ENCODE data around the gene NOX3. TPM values are rescaled to one million over a fixed set of nuclear protein-coding genes. Genes with fewer than 3 reads are reported as not detected.
"Not testable (repeated sequence)": the region's sequence is repeated elsewhere in the genome, so short reads cannot be mapped to it uniquely, and the experiment has no call there.

Gene NOX3
- total and polyA plus RNA-seq, 8 donors, result not detected

- DNase-seq (no peak), ATAC-seq (no peak), FAIRE-seq (no peak)
- Histone ChIP-seq H3K27ac (no peak overlapping the region), H3K36me3 (no peaks in the 10 kb centered on the region), H3K4me1 (no peaks in the 10 kb centered on the region), H3K4me3 (no peak overlapping the region), H3K9me3 (no peaks in the 10 kb centered on the region), H3K27me3 (no peaks in the 10 kb centered on the region)
- no peak for TF ChIP-seq CTCF (IDR thresholded peaks at IDR 0.05)
- 52 to 63% methylated on average over 4 of the region's 4 CpGs for WGBS, 2 donors
- intact Hi-C loops (cut with DNase I), result no loop called here
These were observed 30.1 kb upstream of the NOX3 start for GRCh38 chr6:155485756-155486155.

- Histone ChIP-seq H3K4me3 (no peak overlapping the region), H3K4me1 (no peaks in the 10 kb centered on the region), H3K36me3 (no peaks in the 10 kb centered on the region), H3K27ac (no peak overlapping the region), H3K27me3 (no peaks in the 10 kb centered on the region), H3K9me3 (no peaks in the 10 kb centered on the region)
- intact Hi-C loops (cut with DNase I), result no loop called here
- FAIRE-seq (no peak), DNase-seq (no peak), ATAC-seq (no peak)
- WGBS, 2 donors, result 10 to 16% methylated on average over 1 of the region's 1 CpG
- no peak for TF ChIP-seq CTCF (IDR thresholded peaks at IDR 0.05)
These were observed 28.2 kb upstream of the NOX3 start for GRCh38 chr6:155483858-155484257.

GRCh38 chr6:155481215-155481614 is 25.6 kb upstream of the NOX3 start:
- Histone ChIP-seq H3K9me3 (no peaks in the 10 kb centered on the region), H3K27me3 (no peaks in the 10 kb centered on the region), H3K4me3 (no peak overlapping the region), H3K27ac (no peak overlapping the region), H3K36me3 (no peaks in the 10 kb centered on the region), H3K4me1 (no peaks in the 10 kb centered on the region)
- DNase-seq (no peak), FAIRE-seq (no peak), ATAC-seq (no peak)
- no peak for TF ChIP-seq CTCF (IDR thresholded peaks at IDR 0.05)
- intact Hi-C loops (cut with DNase I), result no loop called here
- 68 to 77% methylated on average over 3 of the region's 3 CpGs for WGBS, 2 donors

GRCh38 chr6:155473741-155474140 is 18.1 kb upstream of the NOX3 start:
- 73 to 86% methylated on average over 8 of the region's 8 CpGs for WGBS, 2 donors
- ATAC-seq (no peak), FAIRE-seq (no peak), DNase-seq (no peak)
- no peaks in the 10 kb centered on the region for H3K27me3 ChIP-seq
- H3K4me3 ChIP-seq, result no peak overlapping the region
- no peak overlapping the region for H3K27ac ChIP-seq
- no peaks in the 10 kb centered on the region for H3K36me3 ChIP-seq
- H3K4me1 ChIP-seq, result no peaks in the 10 kb centered on the region
- no peaks in the 10 kb centered on the region for H3K9me3 ChIP-seq
- intact Hi-C loops (cut with DNase I), result no loop called here
- TF ChIP-seq CTCF (IDR thresholded peaks at IDR 0.05), result no peak

- ATAC-seq (no peak), FAIRE-seq (no peak), DNase-seq (no peak)
- 48 to 62% methylated on average over 1 of the region's 1 CpG for WGBS, 2 donors
- Histone ChIP-seq H3K36me3 (no peaks in the 10 kb centered on the region), H3K4me3 (no peak overlapping the region), H3K27me3 (no peaks in the 10 kb centered on the region), H3K4me1 (no peaks in the 10 kb centered on the region), H3K9me3 (no peaks in the 10 kb centered on the region), H3K27ac (no peak overlapping the region)
- intact Hi-C loops (cut with DNase I), result no loop called here
- no peak for TF ChIP-seq CTCF (IDR thresholded peaks at IDR 0.05)
These were observed 17.2 kb upstream of the NOX3 start for GRCh38 chr6:155472886-155473285.

GRCh38 chr6:155470979-155471616 is 15.5 kb upstream of the NOX3 start:
- ATAC-seq; FAIRE-seq; H3K9me3 ChIP-seq; H3K27me3 ChIP-seq; H3K36me3 ChIP-seq; DNase-seq; H3K4me1 ChIP-seq; intact Hi-C loops (cut with DNase I); H3K4me3 ChIP-seq; H3K27ac ChIP-seq: not testable (repeated sequence)
- 63 to 88% methylated on average over 5 of the region's 5 CpGs for WGBS, 2 donors

GRCh38 chr6:155468543-155468942 is 12.9 kb upstream of the NOX3 start:
- H3K27me3 ChIP-seq; ATAC-seq; H3K9me3 ChIP-seq; DNase-seq; intact Hi-C loops (cut with DNase I); FAIRE-seq; H3K4me3 ChIP-seq; H3K36me3 ChIP-seq; H3K4me1 ChIP-seq; H3K27ac ChIP-seq: not testable (repeated sequence)
- WGBS, 2 donors, result 70 to 81% methylated on average over 3 of the region's 3 CpGs

All from pancreas (tissue), 10 donors.